ENCODE results near the gene ZNF117.

DNA sequence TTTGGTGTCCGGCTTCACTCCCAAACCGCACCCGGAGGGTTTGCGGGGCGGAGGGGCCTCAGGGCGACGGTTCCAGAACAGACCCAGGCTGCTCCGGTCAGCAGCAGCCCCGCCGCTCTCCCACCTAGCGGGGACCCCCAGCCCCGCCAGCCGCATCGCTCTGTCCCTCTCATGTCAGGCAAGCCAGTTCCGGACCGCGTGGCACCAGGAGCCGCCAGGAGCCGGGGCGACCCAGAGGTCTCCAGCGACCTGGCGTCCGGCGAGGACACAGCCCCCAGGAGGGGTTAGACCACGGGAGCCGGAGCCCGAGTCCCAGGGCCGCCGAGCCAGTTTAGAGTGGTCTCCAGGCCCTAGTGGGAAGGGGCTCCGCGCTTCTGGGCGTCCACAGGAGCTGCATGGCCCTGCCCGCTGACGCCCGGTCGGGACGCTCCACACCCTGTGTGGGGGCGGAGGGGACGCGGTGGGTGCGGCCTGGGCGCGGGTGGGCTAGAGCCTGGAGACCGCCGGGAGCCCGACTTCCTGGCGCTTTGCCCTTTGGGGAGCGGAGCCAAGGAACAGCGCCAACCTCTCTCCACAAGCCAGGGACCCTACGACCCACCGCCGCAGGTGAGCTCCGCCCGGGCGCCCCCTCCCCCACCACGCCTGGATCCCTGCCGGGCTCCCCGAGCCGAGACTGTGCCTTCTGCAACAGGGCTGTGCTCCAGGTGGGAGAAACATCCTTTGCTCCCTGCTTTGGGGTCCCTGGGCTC, 43.4 kb downstream of the ZNF117 start:
- TF ChIP-seq ZC3H10 (CRISPR knock-in tag; IDR thresholded peaks at IDR 0.05) (no peak), ZNF70 (CRISPR knock-in tag; IDR thresholded peaks at IDR 0.05) (no peak), ZNF8 (CRISPR knock-in tag; IDR thresholded peaks at IDR 0.05) (no peak), PPARA (CRISPR knock-in tag; IDR thresholded peaks at IDR 0.05; ENCODE audit: borderline replicate concordance) (no peak), OSR1 (CRISPR knock-in tag; IDR thresholded peaks at IDR 0.05) (no peak), GLIS3 (CRISPR knock-in tag; IDR thresholded peaks at IDR 0.05) (no peak), TCF4 (CRISPR knock-in tag; IDR thresholded peaks at IDR 0.05; ENCODE audit: borderline replicate concordance) (no peak), ESRRG (CRISPR knock-in tag; IDR thresholded peaks at IDR 0.05) (no peak)
- TF ChIP-seq, protein P1, sequence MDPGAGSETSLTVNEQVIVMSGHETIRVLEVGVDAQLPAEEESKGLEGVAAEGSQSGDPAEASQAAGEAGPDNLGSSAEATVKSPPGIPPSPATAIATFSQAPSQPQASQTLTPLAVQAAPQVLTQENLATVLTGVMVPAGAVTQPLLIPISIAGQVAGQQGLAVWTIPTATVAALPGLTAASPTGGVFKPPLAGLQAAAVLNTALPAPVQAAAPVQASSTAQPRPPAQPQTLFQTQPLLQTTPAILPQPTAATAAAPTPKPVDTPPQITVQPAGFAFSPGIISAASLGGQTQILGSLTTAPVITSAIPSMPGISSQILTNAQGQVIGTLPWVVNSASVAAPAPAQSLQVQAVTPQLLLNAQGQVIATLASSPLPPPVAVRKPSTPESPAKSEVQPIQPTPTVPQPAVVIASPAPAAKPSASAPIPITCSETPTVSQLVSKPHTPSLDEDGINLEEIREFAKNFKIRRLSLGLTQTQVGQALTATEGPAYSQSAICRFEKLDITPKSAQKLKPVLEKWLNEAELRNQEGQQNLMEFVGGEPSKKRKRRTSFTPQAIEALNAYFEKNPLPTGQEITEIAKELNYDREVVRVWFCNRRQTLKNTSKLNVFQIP (CRISPR knock-in tag; IDR thresholded peaks at IDR 0.05; ENCODE audit: borderline replicate concordance, low read depth): no peak
- TF ChIP-seq, protein P2, sequence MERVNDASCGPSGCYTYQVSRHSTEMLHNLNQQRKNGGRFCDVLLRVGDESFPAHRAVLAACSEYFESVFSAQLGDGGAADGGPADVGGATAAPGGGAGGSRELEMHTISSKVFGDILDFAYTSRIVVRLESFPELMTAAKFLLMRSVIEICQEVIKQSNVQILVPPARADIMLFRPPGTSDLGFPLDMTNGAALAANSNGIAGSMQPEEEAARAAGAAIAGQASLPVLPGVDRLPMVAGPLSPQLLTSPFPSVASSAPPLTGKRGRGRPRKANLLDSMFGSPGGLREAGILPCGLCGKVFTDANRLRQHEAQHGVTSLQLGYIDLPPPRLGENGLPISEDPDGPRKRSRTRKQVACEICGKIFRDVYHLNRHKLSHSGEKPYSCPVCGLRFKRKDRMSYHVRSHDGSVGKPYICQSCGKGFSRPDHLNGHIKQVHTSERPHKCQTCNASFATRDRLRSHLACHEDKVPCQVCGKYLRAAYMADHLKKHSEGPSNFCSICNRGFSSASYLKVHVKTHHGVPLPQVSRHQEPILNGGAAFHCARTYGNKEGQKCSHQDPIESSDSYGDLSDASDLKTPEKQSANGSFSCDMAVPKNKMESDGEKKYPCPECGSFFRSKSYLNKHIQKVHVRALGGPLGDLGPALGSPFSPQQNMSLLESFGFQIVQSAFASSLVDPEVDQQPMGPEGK (CRISPR knock-in tag; IDR thresholded peaks at IDR 0.05; ENCODE audit: borderline replicate concordance): no peak
- TF ChIP-seq, protein P3, sequence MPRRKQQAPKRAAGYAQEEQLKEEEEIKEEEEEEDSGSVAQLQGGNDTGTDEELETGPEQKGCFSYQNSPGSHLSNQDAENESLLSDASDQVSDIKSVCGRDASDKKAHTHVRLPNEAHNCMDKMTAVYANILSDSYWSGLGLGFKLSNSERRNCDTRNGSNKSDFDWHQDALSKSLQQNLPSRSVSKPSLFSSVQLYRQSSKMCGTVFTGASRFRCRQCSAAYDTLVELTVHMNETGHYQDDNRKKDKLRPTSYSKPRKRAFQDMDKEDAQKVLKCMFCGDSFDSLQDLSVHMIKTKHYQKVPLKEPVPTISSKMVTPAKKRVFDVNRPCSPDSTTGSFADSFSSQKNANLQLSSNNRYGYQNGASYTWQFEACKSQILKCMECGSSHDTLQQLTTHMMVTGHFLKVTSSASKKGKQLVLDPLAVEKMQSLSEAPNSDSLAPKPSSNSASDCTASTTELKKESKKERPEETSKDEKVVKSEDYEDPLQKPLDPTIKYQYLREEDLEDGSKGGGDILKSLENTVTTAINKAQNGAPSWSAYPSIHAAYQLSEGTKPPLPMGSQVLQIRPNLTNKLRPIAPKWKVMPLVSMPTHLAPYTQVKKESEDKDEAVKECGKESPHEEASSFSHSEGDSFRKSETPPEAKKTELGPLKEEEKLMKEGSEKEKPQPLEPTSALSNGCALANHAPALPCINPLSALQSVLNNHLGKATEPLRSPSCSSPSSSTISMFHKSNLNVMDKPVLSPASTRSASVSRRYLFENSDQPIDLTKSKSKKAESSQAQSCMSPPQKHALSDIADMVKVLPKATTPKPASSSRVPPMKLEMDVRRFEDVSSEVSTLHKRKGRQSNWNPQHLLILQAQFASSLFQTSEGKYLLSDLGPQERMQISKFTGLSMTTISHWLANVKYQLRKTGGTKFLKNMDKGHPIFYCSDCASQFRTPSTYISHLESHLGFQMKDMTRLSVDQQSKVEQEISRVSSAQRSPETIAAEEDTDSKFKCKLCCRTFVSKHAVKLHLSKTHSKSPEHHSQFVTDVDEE (CRISPR knock-in tag; IDR thresholded peaks at IDR 0.05): no peak

All from SK-N-SH treated with all-trans-retinoic acid at 6 μM for 48 hours (cell line).